NCI-H748 treated with DMSO at 0.1 percent for 48 hours (cell line): ENCODE results near the gene SORCS1.
"Not testable (repeated sequence)": the region's sequence is repeated elsewhere in the genome, so short reads cannot be mapped to it uniquely, and the experiment has no call there.

Experiments used
- DNase-seq: peaks from one replicate; lab custom pipeline; 2025; lab: John Stamatoyannopoulos, UW

Gene SORCS1

DNA sequence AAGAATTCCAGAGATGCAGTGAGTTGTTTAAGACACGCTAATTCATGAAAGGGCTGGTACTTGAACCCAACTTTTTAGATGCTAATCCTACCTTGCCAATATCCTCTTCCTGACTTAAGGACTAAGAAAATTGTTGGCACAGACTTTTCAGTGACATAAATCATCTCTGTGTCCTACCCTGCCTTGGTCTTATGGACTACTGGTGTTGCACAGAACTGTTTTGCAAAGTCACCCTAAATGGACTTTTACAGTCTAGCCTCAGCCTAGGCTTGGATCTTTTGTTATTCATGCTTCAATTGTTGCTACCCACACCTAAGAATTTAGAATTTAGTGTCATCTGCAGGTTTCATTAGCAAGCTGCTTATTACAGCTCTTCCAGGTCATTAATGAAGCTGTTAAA lies 112.7 kb downstream of the SORCS1 start:
- DNase-seq, result no peak

DNA sequence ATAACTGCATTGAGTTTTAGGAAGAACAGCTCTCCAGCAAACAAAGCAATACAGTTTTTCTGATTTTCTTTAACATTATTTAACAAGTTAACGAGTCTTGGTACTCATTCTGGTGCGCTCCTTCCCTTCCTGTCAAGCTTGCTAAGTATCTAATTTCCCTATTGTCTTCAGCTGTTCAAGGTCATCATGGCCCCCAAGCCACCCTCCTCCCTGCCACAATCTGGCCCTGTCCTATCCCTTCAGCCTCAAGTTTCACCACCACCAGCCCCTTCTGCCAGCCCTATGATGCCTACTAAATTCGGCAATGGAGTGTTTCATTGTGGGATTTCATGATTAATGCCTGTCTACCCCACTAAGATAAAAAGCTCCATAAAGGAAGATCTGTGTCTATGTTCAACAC lies 121.0 kb downstream of the SORCS1 start:
- DNase-seq, result no peak

- DNase-seq, result no peak
These were observed 127.0 kb downstream of the SORCS1 start for GRCh38 chr10:107037192-107038122.

DNA sequence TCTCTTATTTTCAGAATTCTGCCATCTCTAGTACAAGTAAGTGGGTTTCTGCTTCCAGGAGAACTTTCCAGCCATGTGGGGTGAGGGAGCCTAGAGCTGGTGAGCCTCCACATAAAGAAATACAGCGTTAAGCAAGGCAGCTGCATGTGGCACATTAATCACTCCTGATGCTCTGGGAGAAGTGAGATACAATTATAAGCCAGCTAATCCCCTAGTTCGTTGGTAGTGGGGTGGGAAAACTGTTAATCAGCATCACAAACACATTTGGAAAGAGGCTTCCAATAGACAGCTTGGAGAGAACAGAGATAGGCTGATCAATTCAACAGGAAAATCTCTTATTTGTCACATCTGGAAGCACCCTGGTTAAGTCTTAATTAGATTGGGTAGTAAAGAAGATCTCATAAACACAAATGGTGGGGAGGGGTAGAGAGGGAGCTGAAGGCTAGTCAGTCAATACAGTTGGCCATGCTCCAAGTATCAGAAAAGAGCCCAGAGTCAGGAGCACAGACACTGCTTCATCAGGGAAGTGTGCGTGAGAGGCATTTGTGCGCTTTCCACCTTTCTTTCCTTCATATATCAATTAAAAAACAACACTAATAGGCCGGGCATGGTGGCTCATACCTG lies 130.6 kb downstream of the SORCS1 start:
- no peak for DNase-seq

DNA sequence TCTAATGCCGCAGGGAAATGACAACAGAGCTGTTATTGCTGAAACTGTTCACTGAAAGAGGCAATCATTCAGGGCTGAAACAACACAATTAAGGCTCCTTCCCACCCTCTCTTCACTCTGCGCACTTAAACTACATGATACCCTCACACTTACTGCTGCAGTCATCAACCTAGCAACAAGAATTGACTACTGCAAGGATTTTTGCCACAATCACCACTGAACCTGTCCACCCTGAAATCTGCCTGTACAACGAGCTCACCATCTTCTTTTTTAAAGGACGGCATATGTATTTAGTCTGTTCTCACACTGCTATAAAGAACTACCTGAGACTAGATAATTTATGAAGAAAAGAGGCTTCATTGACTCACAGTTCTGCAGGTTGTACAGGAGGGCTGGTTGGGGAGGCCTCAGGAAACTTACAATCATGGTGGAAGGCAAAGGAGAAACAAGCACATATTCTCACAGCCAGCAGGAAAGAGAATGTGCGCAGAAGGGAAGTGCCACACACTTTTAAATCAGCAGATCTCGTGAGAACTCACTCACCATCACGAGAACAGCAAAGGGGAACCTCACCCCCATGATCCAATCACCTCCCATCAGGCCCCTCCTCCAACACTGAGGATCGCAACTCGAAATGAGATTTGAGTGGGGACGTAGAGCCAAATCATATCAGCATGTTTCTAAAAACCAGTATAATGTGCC lies 131.7 kb downstream of the SORCS1 start:
- no peak for DNase-seq

DNA sequence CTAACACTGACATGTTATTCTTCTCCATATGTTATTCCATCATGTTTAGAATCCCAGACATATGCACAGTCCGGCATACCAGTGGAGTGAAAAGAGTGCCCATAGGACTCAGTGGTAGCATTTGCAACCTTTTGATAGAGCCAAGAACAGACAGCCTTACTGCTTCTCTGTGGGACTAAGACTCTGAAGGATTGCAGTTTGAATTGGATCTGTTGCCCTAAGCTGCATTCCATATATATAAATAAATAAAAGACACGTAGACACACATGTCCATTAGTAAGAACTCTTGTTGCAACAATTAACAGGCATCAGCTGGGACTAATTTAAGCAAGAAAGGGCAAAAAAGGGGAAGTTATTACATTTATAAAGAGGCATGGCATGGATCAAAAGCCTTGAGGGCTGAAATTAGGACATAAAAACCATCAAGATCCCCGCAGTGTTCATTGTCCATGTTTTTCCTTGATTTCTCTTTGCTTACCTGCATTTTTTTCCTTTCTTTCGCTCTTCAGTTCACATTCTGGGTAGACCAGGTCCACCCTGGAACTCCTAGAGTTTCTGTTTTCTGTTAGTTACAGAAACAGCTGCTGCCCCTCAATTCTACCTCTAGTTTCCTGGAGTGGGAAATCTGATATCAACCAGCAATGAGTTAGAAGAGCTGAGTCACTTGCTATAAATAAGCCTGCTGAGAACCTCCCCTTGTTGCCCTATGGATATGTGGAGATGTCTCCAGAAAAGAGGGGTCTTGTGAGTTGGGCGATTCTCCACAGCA lies 132.4 kb downstream of the SORCS1 start:
- no peak for DNase-seq

GRCh38 chr10:107028236-107028635 lies 136.3 kb downstream of the SORCS1 start:
- no peak for DNase-seq

GRCh38 chr10:107025676-107026075 lies 138.8 kb downstream of the SORCS1 start:
- DNase-seq, result no peak

DNA sequence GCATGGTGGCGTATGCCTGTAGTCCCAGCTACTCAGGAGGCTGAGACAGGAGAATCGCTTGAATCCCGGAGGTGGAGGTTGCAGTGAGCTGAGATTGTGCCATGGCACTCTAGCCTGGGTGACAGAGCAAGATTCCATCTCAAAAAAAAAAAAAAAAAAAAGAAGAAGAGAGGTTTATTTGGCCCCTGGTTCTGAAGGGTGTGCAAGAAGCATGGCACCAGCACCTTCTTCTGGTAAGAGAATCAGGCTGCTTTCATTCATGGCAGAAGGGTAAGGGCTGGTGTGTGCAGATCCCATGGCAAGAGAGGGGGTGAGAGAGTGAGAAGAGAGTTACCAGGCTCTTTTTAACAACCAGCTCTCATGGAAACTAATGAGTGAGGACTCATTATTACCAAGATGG lies 140.5 kb downstream of the SORCS1 start:
- not testable (repeated sequence) for DNase-seq

DNA sequence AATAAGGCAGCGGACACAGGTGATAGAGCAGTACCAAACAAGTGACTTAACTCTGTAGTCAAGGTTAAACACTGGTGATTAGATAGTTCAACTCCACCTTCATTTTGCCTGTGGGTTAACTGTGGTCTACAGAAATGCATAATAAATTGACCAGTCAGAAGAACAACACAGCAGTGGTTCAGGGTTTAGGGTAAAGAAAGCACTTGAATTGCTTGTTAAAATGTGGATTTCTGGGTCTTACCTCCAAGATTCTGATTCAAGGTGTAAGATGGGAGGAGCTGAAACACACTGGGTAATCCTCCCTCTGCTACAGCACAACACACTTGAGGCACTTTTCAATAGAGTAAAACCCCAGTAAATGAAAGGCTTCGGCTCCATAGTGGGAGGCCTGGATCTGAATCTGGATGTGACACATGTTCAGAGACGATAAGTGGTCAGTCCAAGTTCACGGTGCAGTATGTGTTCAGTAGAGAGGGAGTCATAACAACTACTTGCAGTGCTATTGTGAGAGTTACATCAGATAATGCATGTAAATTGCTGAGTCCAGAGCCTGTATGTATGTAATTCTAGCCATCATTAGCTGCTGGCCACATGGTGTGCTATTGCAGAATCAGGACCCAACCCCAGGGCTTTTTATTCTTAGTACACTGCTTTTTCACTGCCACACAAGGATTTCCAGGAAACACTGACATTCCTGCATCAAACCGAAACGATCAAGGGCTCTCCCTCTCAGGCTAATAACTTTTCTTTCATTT lies 141.7 kb downstream of the SORCS1 start:
- DNase-seq, result no peak

- DNase-seq, result no peak
These were observed 145.4 kb downstream of the SORCS1 start for GRCh38 chr10:107019154-107019553.

- no peak for DNase-seq
These were observed 151.1 kb downstream of the SORCS1 start for GRCh38 chr10:107013258-107014006.

DNA sequence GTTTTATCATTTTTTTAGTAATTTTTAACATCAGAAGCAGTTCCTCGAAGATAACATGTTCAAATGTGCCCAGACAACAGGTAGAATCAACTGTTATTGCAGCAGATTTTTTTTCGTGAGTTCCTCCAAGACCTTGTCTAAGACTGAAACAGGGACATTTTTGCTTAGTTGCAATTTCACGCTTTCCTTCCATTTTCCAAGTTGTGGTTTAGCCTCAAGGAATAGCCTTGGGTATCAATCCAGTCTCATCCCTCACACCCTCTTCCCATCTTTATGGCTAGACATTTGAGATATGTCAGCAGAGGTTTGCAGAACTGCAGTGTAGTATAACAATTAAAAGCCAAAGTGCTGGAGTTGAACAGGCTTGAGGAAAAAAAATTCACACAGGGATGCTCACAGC lies 152.5 kb downstream of the SORCS1 start:
- DNase-seq, result no peak

DNA sequence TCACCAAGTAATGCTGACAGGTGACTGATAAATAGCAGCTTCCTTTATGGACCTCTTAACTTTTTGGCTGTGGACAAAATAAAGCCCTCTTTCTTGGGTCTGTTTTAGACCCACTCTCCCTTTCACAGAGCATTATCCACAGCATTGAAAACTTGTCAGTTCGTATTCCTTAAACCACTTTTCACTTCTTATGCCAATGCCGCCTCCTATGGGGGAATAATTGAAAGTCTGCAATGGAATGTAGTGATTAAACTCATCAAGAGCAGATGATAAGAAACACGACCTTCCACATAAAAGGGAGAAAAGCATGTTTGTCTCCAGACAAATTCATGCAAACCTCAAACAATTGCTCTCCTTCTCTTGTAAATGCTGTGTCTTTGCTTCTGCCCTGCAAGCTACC lies 153.4 kb downstream of the SORCS1 start:
- DNase-seq, result no peak

DNA sequence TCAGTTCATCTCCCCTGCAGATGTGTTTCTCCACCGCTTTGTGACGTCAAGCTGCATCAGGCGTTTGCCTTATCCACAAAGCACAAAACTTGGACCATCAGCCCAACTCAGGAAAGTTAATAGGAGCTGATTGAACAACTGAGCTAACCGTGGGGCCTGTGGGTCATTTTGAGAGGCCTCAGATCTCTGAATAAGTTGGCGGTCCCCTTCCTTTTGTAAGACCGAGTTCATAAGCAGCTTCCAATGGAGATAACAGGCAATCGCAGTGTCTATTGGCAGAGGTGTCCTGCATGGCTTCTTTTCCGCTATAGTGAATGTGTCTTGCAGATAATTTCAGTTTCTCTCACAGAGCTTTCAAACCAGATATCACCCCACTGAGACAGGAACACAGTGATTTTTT lies 154.0 kb downstream of the SORCS1 start:
- no peak for DNase-seq

DNA sequence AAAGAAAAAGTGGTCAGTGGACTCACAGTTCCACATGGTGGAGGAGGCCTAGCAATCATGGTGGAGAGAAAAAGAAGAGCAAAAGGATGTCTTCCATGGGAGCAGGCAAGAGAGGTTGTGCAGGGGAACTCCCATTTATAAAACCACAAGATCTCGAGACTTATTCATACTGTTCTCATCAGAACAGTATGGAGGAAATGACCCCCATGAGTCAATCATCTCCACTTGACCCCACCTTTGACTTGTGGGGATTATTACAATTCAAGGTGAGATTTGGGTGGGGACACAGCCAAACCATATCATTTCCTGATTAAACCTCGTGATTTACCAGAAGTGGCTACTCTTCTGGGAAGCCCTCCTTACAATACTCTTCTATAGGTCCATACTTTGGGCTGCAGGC lies 160.1 kb downstream of the SORCS1 start:
- no peak for DNase-seq

DNA sequence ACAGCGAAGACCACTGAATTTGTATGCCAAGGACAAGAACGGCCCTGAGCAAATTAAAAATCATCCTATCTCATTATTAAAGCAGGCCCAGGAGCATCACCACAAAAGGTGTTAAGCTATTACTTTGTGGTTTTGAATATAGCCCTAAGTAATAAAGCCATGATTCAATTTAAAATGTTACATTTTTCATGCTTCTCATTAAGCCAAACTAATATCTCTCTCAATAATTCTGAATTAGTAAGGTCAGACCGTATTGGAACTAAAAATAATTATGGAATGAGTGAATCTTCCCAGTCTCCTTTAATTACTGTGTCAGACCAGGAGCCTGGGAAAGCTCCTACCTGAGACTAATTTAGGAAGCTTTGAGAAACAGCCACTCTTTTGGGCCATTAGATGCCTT lies 162.4 kb downstream of the SORCS1 start:
- no peak for DNase-seq

DNA sequence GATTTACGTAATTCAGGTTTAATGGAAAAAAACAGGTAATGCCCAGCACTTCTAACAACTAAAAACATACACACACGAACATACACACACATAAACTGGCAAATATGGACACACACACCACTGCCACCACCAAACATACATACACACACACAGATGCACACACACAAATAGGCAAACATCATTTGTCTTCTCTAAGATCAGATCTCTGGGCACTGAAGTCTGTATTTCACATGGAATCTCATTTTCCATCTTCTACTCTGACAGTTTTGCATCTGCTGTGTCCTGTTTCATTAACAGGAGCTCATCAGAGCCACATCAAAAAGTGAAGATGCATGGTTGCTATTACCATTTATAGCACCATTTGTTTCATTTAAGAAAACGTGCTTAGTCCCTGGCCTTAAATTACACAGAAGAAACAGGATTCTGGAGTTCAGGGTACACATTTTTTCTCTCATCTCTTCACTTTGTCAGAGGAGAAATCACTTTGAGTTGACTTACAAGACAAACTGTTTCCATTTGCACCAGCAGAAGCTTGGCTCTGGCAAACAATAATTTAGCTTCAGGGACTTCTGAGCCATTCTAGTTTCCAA lies 165.3 kb downstream of the SORCS1 start:
- no peak for DNase-seq

GRCh38 chr10:106997721-106998120 lies 166.8 kb downstream of the SORCS1 start:
- no peak for DNase-seq

DNA sequence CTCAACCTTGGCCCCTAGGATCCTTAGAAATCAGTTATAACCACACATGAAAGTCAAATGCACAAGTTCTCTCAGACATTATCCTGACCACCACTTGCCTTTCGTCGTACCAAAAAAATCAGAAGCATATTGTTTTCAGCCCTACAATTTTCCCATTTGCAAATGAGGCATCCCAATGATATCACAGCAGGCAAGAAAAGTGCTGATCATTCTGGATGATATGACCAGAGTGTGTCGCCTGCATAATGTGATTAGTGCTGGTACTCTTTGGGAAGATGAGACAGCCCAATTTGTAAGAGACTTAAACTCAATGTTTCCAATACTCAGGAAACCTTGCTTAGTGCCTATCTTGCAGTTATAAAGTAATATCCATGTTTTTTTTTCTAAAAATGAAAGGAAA lies 168.0 kb downstream of the SORCS1 start:
- no peak for DNase-seq
